ENCODE measurements around the gene NTMT2.

DNA sequence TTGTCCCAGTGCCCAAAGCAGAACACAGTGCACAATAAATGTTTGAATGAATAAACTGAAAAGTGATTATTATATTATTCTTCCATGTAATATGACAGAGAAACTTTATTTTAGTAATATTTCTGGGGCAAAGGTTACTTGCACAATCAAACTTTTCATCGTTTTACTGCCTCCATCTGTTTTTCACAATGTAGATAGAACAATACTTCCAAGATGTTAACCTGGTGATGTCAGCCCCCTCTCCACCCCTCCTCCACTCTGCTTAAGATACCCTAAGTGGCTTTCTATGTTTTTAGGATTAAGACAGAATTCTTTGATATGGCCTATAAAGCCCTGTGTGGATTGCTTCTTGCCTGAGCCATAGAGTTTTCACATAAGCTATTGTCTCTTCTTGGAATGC lies 13.8 kb upstream of the NTMT2 start:
- TF ChIP-seq MYC (IDR thresholded peaks at IDR 0.05; ENCODE audit: low read depth, low read length) (no peak), POLR2A (IDR thresholded peaks at IDR 0.05; ENCODE audit: extremely low read depth, insufficient read length) (no peak)

Measured in NB4 (cell line).